NCI-H1436 treated with DMSO at 0.1 percent for 48 hours (cell line): ENCODE measurements around the gene ALMS1.
"Not testable (repeated sequence)": the region's sequence is repeated elsewhere in the genome, so short reads cannot be mapped to it uniquely, and the experiment has no call there.

Source experiments
- DNase-seq: peaks from one replicate; lab custom pipeline; 2025; lab: John Stamatoyannopoulos, UW

ALMS1 gene

GRCh38 chr2:73516033-73516432 is 130.4 kb downstream of the ALMS1 start:
- DNase-seq, result no peak

GRCh38 chr2:73528688-73529087 is 143.1 kb downstream of the ALMS1 start:
- no peak for DNase-seq

- not testable (repeated sequence) for DNase-seq
Observed at GRCh38 chr2:73530773-73531172, 145.1 kb downstream of the ALMS1 start.

GRCh38 chr2:73532381-73532780 is 146.7 kb downstream of the ALMS1 start:
- no peak for DNase-seq

- DNase-seq, result no peak
Observed at GRCh38 chr2:73536133-73536840, 150.7 kb downstream of the ALMS1 start.

- DNase-seq, result not testable (repeated sequence)
Observed at GRCh38 chr2:73560875-73561274, 175.2 kb downstream of the ALMS1 start.

- no peak for DNase-seq
Observed at GRCh38 chr2:73561422-73561821, 175.8 kb downstream of the ALMS1 start.

- DNase-seq, result no peak
Observed at GRCh38 chr2:73564986-73565385, 179.3 kb downstream of the ALMS1 start.

- no peak for DNase-seq
Observed at GRCh38 chr2:73566288-73566878, 180.7 kb downstream of the ALMS1 start.

- no peak for DNase-seq
Observed at GRCh38 chr2:73575261-73575660, 189.6 kb downstream of the ALMS1 start.

GRCh38 chr2:73582364-73582763 is 196.7 kb downstream of the ALMS1 start:
- no peak for DNase-seq

- DNase-seq, result no peak
Observed at GRCh38 chr2:73588177-73588576, 202.5 kb downstream of the ALMS1 start.

GRCh38 chr2:73593680-73594079 is 208.0 kb downstream of the ALMS1 start:
- no peak for DNase-seq

- DNase-seq, result no peak
Observed at GRCh38 chr2:73594251-73594650, 208.6 kb downstream of the ALMS1 start.

GRCh38 chr2:73601780-73602179 is 216.1 kb downstream of the ALMS1 start:
- no peak for DNase-seq

- DNase-seq, result not testable (repeated sequence)
Observed at GRCh38 chr2:73603099-73603588, 217.5 kb downstream of the ALMS1 start.

- DNase-seq, result not testable (repeated sequence)
Observed at GRCh38 chr2:73604589-73604988, 219.0 kb downstream of the ALMS1 start.

GRCh38 chr2:73610111-73610510 is 224.5 kb downstream of the ALMS1 start:
- no peak for DNase-seq

- no peak for DNase-seq
Observed at GRCh38 chr2:73611193-73611592, 225.6 kb downstream of the ALMS1 start.

- no peak for DNase-seq
Observed at GRCh38 chr2:73611867-73612266, 226.2 kb downstream of the ALMS1 start.

GRCh38 chr2:73614105-73614504 is 228.5 kb downstream of the ALMS1 start:
- no peak for DNase-seq

- DNase-seq, result no peak
Observed at GRCh38 chr2:73614997-73615396, 229.4 kb downstream of the ALMS1 start.

GRCh38 chr2:73619925-73620324 is 234.3 kb downstream of the ALMS1 start:
- not testable (repeated sequence) for DNase-seq

- DNase-seq, result not testable (repeated sequence)
Observed at GRCh38 chr2:73624036-73624435, 238.4 kb downstream of the ALMS1 start.
